Measurements from ENCODE around the gene ATP1A4. TPM values are rescaled to one million over a fixed set of nuclear protein-coding genes. Genes with fewer than 3 reads are reported as not detected.

The ATP1A4 gene
- total RNA-seq, 1 donor from 2014 or later, result not detected

DNA sequence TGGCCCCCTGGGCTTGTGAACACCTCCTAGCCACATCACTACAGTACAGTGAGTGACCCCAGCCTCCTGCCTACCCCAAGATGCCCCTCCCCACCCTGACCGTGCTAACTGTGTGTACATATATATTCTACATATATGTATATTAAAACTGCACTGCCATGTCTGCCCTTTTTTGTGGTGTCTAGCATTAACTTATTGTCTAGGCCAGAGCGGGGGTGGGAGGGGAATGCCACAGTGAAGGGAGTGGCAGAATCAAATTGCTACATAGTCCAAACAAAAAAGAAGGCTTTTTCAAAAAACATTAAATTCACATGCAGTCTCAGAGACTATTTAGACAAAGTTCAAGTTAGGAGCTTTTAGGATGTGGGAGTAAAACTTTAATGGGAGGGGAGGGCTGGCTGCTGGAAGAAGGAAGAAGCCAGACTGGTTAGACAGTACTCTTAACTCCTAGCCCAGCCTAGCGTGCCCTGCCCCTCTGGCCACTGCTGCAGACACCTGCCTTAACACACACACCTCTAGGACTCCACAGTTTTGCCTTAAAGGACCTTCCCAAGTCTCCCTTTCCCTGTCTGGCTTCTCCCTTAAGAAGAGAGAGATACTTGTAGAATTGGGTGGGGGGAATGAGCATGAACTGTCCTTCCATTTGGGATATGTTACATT is 63.2 kb downstream of the ATP1A4 start:
- TF ChIP-seq, protein P1, sequence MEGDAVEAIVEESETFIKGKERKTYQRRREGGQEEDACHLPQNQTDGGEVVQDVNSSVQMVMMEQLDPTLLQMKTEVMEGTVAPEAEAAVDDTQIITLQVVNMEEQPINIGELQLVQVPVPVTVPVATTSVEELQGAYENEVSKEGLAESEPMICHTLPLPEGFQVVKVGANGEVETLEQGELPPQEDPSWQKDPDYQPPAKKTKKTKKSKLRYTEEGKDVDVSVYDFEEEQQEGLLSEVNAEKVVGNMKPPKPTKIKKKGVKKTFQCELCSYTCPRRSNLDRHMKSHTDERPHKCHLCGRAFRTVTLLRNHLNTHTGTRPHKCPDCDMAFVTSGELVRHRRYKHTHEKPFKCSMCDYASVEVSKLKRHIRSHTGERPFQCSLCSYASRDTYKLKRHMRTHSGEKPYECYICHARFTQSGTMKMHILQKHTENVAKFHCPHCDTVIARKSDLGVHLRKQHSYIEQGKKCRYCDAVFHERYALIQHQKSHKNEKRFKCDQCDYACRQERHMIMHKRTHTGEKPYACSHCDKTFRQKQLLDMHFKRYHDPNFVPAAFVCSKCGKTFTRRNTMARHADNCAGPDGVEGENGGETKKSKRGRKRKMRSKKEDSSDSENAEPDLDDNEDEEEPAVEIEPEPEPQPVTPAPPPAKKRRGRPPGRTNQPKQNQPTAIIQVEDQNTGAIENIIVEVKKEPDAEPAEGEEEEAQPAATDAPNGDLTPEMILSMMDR (IDR thresholded peaks at IDR 0.05; ENCODE audit: insufficient read depth, low read depth, low read length), result no peak
- no peak for TF ChIP-seq EZH2 (IDR thresholded peaks at IDR 0.05; ENCODE audit: insufficient read depth, low read length)
- Mint-ChIP-seq H3K4me1 (ENCODE audit: low read depth, unreplicated experiment) (peaks cover 71% of the 10 kb centered on the region), H3K4me3 (ENCODE audit: unreplicated experiment) (peak overlapping the region; percentile 66), H3K27ac (ENCODE audit: unreplicated experiment) (peak overlapping the region; percentile 83), H3K27me3 (ENCODE audit: low read depth, unreplicated experiment) (no peaks in the 10 kb centered on the region), H3K9me3 (ENCODE audit: unreplicated experiment) (no peaks in the 10 kb centered on the region), H3K36me3 (ENCODE audit: low read depth, unreplicated experiment) (peaks cover 32% of the 10 kb centered on the region)
- Histone ChIP-seq H3K4me2 (ENCODE audit: low read length) (no peak overlapping the region), H3K27ac (ENCODE audit: low read depth, low read length) (no peak overlapping the region), H3K79me2 (ENCODE audit: insufficient read depth, low read length) (peaks cover 23% of the 10 kb centered on the region), H2AFZ (ENCODE audit: low read depth, low read length) (no peak overlapping the region), H3K27me3 (ENCODE audit: insufficient read depth, low read length) (no peaks in the 10 kb centered on the region), H3K4me3 (ENCODE audit: insufficient read depth, low read depth, low read length) (no peak overlapping the region), H4K20me1 (ENCODE audit: insufficient read depth, low read length) (peaks cover 84% of the 10 kb centered on the region), H3K9me3 (ENCODE audit: insufficient read depth, low read depth, low read length) (no peaks in the 10 kb centered on the region), H3K4me1 (ENCODE audit: insufficient read depth, low read length) (peaks cover 30% of the 10 kb centered on the region), H3K9ac (ENCODE audit: low read length) (no peak overlapping the region), H3K36me3 (ENCODE audit: insufficient read depth, low read length) (peaks cover 69% of the 10 kb centered on the region)
- DNase-seq (ENCODE audit: low read depth), result no peak
- FAIRE-seq, result no peak

DNA sequence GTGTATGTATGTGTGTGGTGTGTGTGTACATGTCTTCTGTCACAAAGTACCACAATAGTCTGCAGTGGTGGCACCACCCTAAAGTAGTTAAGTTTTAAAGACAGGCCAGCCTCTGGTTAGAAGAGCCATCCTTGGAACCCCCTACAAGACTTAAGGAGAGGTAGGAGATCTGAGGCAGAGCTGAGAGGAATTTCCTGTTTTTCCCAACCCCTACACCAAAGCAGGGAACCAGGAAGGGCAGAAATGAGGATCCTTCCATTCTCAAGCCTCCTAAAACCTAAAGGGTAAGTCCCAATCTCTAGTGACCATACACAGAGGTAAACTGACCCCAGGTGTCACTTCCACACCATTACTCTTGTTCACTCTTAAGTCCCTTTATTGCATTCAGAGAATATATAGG is 64.9 kb downstream of the ATP1A4 start:
- peaks cover 58% of the 10 kb centered on the region for H3K4me1 Mint-ChIP-seq (ENCODE audit: low read depth, unreplicated experiment)
- TF ChIP-seq, protein P1 (IDR thresholded peaks at IDR 0.05; ENCODE audit: insufficient read depth, low read depth, low read length), result no peak
- no peak for TF ChIP-seq EZH2 (IDR thresholded peaks at IDR 0.05; ENCODE audit: insufficient read depth, low read length)
- Histone ChIP-seq H3K36me3 (ENCODE audit: insufficient read depth, low read length) (peaks cover 76% of the 10 kb centered on the region), H4K20me1 (ENCODE audit: insufficient read depth, low read length) (peaks cover 75% of the 10 kb centered on the region), H3K9ac (ENCODE audit: low read length) (peak overlapping the region; percentile 2), H3K79me2 (ENCODE audit: insufficient read depth, low read length) (peaks cover 6% of the 10 kb centered on the region), H3K4me2 (ENCODE audit: low read length) (no peak overlapping the region), H3K9me3 (ENCODE audit: insufficient read depth, low read depth, low read length) (no peaks in the 10 kb centered on the region), H3K4me1 (ENCODE audit: insufficient read depth, low read length) (peaks cover 16% of the 10 kb centered on the region), H3K4me3 (ENCODE audit: insufficient read depth, low read depth, low read length) (no peak overlapping the region), H3K27ac (ENCODE audit: low read depth, low read length) (no peak overlapping the region), H3K27me3 (ENCODE audit: insufficient read depth, low read length) (no peaks in the 10 kb centered on the region), H2AFZ (ENCODE audit: low read depth, low read length) (no peak overlapping the region)
- H3K4me3 Mint-ChIP-seq (ENCODE audit: unreplicated experiment), result no peak overlapping the region
- no peak overlapping the region for H3K27ac Mint-ChIP-seq (ENCODE audit: unreplicated experiment)
- no peaks in the 10 kb centered on the region for H3K9me3 Mint-ChIP-seq (ENCODE audit: unreplicated experiment)
- H3K36me3 Mint-ChIP-seq (ENCODE audit: low read depth, unreplicated experiment), result peaks cover 29% of the 10 kb centered on the region
- FAIRE-seq (no peak), DNase-seq (ENCODE audit: low read depth) (no peak)
- H3K27me3 Mint-ChIP-seq (ENCODE audit: low read depth, unreplicated experiment), result no peaks in the 10 kb centered on the region

DNA sequence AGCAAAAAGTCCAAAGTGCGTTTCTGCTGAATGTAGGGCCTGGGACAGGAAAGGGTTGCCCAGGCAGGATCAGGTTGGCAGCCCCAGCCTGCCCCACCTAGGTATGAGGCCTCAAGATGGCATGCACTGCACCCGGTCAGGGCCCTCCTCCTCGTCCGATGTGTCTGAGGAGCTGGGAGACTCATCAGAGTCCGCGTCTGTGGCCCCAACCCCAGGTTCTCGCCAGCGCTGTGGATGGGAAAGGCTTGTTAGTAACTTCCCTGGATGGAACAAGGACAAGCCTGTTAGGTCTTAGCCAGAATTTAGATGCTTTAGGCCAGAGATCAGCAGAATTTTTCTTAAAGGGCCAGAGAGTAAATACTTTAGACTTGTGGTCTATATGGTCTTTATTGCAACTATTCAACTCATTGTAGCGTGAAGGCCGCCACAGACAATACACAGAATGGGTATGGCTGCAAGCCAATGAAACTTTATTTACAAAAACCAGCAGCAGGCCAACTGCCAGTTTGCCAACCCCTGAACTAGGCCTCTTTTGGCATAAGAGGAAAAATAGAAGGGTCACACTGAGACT is 66.2 kb downstream of the ATP1A4 start:
- no peaks in the 10 kb centered on the region for H3K27me3 Mint-ChIP-seq (ENCODE audit: low read depth, unreplicated experiment)
- TF ChIP-seq, protein P1 (IDR thresholded peaks at IDR 0.05; ENCODE audit: insufficient read depth, low read depth, low read length), result no peak
- TF ChIP-seq EZH2 (IDR thresholded peaks at IDR 0.05; ENCODE audit: insufficient read depth, low read length), result no peak
- H3K27me3 ChIP-seq (ENCODE audit: insufficient read depth, low read length), result no peaks in the 10 kb centered on the region
- peak overlapping the region; percentile 21 for H3K9ac ChIP-seq (ENCODE audit: low read length)
- no peak overlapping the region for H3K4me3 Mint-ChIP-seq (ENCODE audit: unreplicated experiment)
- H3K9me3 ChIP-seq (ENCODE audit: insufficient read depth, low read depth, low read length), result no peaks in the 10 kb centered on the region
- H3K36me3 ChIP-seq (ENCODE audit: insufficient read depth, low read length), result peaks cover 77% of the 10 kb centered on the region
- H3K4me1 ChIP-seq (ENCODE audit: insufficient read depth, low read length), result peaks cover 14% of the 10 kb centered on the region
- FAIRE-seq, result no peak
- no peak for DNase-seq (ENCODE audit: low read depth)
- H3K27ac Mint-ChIP-seq (ENCODE audit: unreplicated experiment), result peak overlapping the region; percentile 82
- peaks cover 21% of the 10 kb centered on the region for H3K36me3 Mint-ChIP-seq (ENCODE audit: low read depth, unreplicated experiment)
- H3K4me2 ChIP-seq (ENCODE audit: low read length), result peak overlapping the region; percentile 14
- H2AFZ ChIP-seq (ENCODE audit: low read depth, low read length), result no peak overlapping the region
- H3K4me1 Mint-ChIP-seq (ENCODE audit: low read depth, unreplicated experiment), result peaks cover 47% of the 10 kb centered on the region
- no peak overlapping the region for H3K27ac ChIP-seq (ENCODE audit: low read depth, low read length)
- H3K79me2 ChIP-seq (ENCODE audit: insufficient read depth, low read length), result no peaks in the 10 kb centered on the region
- H3K9me3 Mint-ChIP-seq (ENCODE audit: unreplicated experiment), result no peaks in the 10 kb centered on the region
- peaks cover 70% of the 10 kb centered on the region for H4K20me1 ChIP-seq (ENCODE audit: insufficient read depth, low read length)
- H3K4me3 ChIP-seq (ENCODE audit: insufficient read depth, low read depth, low read length), result no peak overlapping the region
